ENCODE data around the gene SSBP4. TPM values are rescaled to one million over a fixed set of nuclear protein-coding genes. Genes with fewer than 3 reads are reported as not detected.

Gene SSBP4
- total RNA-seq, 1 experiment from 2014 or later: 46.1 TPM

DNA sequence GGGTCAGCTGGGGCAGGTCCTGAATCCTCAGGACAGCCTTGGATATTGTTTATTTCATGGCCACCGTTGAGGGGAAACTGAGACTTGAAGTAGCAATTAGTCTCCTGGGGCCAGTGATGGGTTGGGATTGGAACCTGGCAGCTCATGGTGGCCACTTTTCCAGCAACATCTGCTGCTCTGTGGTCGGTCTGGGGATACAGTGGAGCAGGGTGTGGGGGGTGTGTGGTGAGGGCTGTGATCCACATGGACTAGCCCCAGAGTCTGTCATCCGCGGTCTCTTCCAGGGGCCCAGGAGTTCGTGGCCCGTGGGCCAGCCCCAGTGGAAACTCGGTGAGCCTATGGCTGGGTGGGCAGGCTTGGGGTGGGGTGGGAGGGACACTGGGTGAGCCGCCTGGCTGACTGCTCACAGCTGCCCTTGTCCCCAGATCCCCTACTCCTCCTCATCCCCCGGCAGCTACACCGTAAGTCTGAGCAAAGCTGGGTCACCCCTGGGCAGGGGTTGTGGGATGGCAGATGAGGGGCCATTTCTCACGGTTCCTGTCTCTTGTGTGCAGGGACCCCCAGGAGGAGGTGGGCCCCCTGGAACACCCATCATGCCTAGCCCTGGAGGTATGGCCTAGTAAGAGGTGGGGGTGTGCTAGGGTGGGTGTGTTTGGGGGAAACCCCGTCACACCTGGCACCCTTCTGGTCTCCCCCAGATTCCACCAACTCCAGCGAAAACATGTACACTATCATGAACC, 13.2 kb downstream of the SSBP4 start:
- H3K9ac ChIP-seq (ENCODE audit: extremely low read depth, insufficient read length, low read length): no peak overlapping the region

More for the DNA sequence above, 13.2 kb downstream of the SSBP4 start:
- Histone ChIP-seq H4K8ac (replicated peaks; ENCODE audit: insufficient read length, low read depth, low read length) (no peak overlapping the region), H3K79me1 (ENCODE audit: insufficient read depth, low read depth, low read length, poor library complexity, severe bottlenecking) (no peaks in the 10 kb centered on the region), H3T11ph (ENCODE audit: low read length) (no peak overlapping the region), H3K27ac (ENCODE audit: insufficient read length, low read depth, low read length) (no peak overlapping the region), H3K14ac (ENCODE audit: insufficient read depth, low read length) (peak overlapping the region; percentile 73), H4K20me1 (ENCODE audit: control insufficient read depth, insufficient read depth, insufficient read length) (peaks cover 3% of the 10 kb centered on the region), H4K91ac (ENCODE audit: insufficient read length, low read depth, low read length) (no peak overlapping the region), H2BK12ac (ENCODE audit: insufficient read length, low read depth, low read length) (no peak overlapping the region), H3K9me3 (ENCODE audit: control insufficient read depth, low read depth, low read length) (no peaks in the 10 kb centered on the region), H2AK5ac (ENCODE audit: insufficient read length, low read length) (no peak overlapping the region), H3K79me2 (ENCODE audit: insufficient read depth, low read length) (no peaks in the 10 kb centered on the region), H2BK15ac (ENCODE audit: low read depth, low read length) (no peak overlapping the region), H3K23me2 (ENCODE audit: insufficient read length, low read depth, low read length, poor library complexity, severe bottlenecking) (peaks cover 12% of the 10 kb centered on the region), H3K4me2 (ENCODE audit: insufficient read depth, insufficient read length, low read length) (peak overlapping the region; percentile 44), H2BK120ac (ENCODE audit: low read depth, low read length, poor library complexity, severe bottlenecking) (peak overlapping the region; percentile 57), H3K56ac (ENCODE audit: insufficient read length, low read depth, low read length) (no peak overlapping the region), H3K18ac (ENCODE audit: insufficient read length, low read depth, low read length) (peak overlapping the region; percentile 68), H3K4me1 (ENCODE audit: insufficient read depth, low read length) (no peaks in the 10 kb centered on the region; the same call in 1 of the 2 replicates), H3K27me3 (ENCODE audit: insufficient read depth, low read length) (no peaks in the 10 kb centered on the region), H4K5ac (ENCODE audit: insufficient read length, low read depth, low read length) (no peak overlapping the region), H2AFZ (ENCODE audit: low read length) (no peak overlapping the region), H2BK20ac (ENCODE audit: low read depth, low read length, poor library complexity, severe bottlenecking) (no peak overlapping the region), H3K23ac (ENCODE audit: insufficient read length, low read depth, low read length) (no peak overlapping the region), H3K4ac (ENCODE audit: low read depth, low read length) (no peak overlapping the region), H2BK5ac (ENCODE audit: insufficient read length, low read length) (no peak overlapping the region)
- peaks cover 18 to 25% of the 10 kb centered on the region in 2 experiments for H3K4me1 Mint-ChIP-seq
- no peak overlapping the region; a peak in 1 of 7 replicates for H3K27ac Mint-ChIP-seq
- H3K27me3 Mint-ChIP-seq (ENCODE audit: low read depth): peaks cover 2% of the 10 kb centered on the region
- no peak for DNase-seq
- H3K9me3 Mint-ChIP-seq: no peaks in the 10 kb centered on the region; a peak in 1 of 5 replicates
- peak overlapping the region; percentile 58 to 71 for H3K4me3 Mint-ChIP-seq
- no CpG with 5 or more reads among the region's 13 CpGs for WGBS (ENCODE audit: extremely low coverage, insufficient read length, low lambda C conversion rate)
- H3K36me3 Mint-ChIP-seq (ENCODE audit: insufficient read depth in 1 of 3, low read depth in 3 of 3): peaks cover 2 to 21% (median 19%) of the 10 kb centered on the region in 3 experiments; a peak in 6 of 7 replicates
- TF ChIP-seq, protein P1, sequence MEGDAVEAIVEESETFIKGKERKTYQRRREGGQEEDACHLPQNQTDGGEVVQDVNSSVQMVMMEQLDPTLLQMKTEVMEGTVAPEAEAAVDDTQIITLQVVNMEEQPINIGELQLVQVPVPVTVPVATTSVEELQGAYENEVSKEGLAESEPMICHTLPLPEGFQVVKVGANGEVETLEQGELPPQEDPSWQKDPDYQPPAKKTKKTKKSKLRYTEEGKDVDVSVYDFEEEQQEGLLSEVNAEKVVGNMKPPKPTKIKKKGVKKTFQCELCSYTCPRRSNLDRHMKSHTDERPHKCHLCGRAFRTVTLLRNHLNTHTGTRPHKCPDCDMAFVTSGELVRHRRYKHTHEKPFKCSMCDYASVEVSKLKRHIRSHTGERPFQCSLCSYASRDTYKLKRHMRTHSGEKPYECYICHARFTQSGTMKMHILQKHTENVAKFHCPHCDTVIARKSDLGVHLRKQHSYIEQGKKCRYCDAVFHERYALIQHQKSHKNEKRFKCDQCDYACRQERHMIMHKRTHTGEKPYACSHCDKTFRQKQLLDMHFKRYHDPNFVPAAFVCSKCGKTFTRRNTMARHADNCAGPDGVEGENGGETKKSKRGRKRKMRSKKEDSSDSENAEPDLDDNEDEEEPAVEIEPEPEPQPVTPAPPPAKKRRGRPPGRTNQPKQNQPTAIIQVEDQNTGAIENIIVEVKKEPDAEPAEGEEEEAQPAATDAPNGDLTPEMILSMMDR (conservative IDR thresholded peaks at IDR 0.05): no peak

Data from H9 (cell line).